ENCODE results near the gene SDK2. TPM values are rescaled to one million over a fixed set of nuclear protein-coding genes. Genes with fewer than 3 reads are reported as not detected.
A peak's percentile ranks its signal among the peaks of the same experiment; 100 is the strongest.

SDK2 gene
- polyA plus RNA-seq, 2 of the 4 experiments (the other 2 are of a cell fraction): 0.36 to 0.57 TPM

DNA sequence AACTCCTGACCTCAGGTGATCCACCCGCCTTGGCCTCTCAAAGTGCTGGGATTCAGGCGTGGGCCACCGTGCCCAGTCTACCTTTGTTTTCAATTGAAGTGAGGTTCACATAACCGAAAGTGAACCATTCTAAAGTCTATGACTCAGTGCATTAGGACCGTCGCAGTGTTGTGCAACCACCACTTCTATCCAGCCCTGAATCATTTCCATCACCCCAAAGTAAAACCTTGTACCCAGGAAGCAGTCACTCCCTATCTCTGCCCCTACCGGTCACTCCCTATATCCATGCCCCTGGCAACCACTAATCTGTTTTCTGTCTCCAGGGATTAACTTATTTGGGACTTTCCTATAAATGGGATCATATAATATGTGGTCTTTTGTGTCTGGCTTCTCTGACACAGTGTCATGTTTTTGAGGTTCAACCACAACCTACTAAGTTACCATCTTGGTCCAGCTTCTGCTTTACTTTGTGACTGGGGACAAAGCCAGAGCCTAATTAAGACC is 304.1 kb downstream of the SDK2 start (continued):
- TF ChIP-seq EHF (CRISPR knock-in tag; IDR thresholded peaks at IDR 0.05) (no peak), BCL3 (IDR thresholded peaks at IDR 0.05) (no peak), HOXA7 (CRISPR knock-in tag; IDR thresholded peaks at IDR 0.05) (no peak), PHF8 (IDR thresholded peaks at IDR 0.05; ENCODE audit: borderline replicate concordance, low read depth) (no peak), CBX2 (IDR thresholded peaks at IDR 0.05; ENCODE audit: borderline replicate concordance, low read depth) (no peak), GATA3 (IDR thresholded peaks at IDR 0.05; ENCODE audit: borderline replicate concordance) (no peak; the same call in 1 of the 2 replicates), RFX5 (IDR thresholded peaks at IDR 0.05) (peak; percentile 50; the same call in 1 of the 2 replicates), PBX3 (IDR thresholded peaks at IDR 0.05) (no peak), KDM5A (IDR thresholded peaks at IDR 0.05) (no peak), NFE2L2 (conservative IDR thresholded peaks at IDR 0.05; ENCODE audit: low read length) (no peak), KDM1A (IDR thresholded peaks at IDR 0.05; ENCODE audit: low read depth) (no peak), HOXB5 (CRISPR knock-in tag; IDR thresholded peaks at IDR 0.05) (no peak), EP300 (IDR thresholded peaks at IDR 0.05) (peak in 1 of 2 experiments; percentile 66; a peak in 1 of 5 replicates), RNF2 (IDR thresholded peaks at IDR 0.05; ENCODE audit: borderline replicate concordance, low read depth) (no peak), JUN (IDR thresholded peaks at IDR 0.05) (peak in 1 of 2 experiments; percentile 71; a peak in 2 of 5 replicates), CHD2 (IDR thresholded peaks at IDR 0.05; ENCODE audit: low read length, partially characterized antibody) (no peak), ESRRA (IDR thresholded peaks at IDR 0.05; ENCODE audit: borderline replicate concordance, low read length) (no peak), ZC3H11A (IDR thresholded peaks at IDR 0.05) (no peak), HEYL (CRISPR knock-in tag; IDR thresholded peaks at IDR 0.05) (no peak), POLR2AphosphoS2 (conservative IDR thresholded peaks at IDR 0.05; ENCODE audit: low read length) (no peak), CBX8 (IDR thresholded peaks at IDR 0.05) (no peak), RAD21 (conservative IDR thresholded peaks at IDR 0.05 in 1 of 2, IDR thresholded peaks at IDR 0.05 in 1 of 2) (peak; percentile 36 to 43; a peak in 3 of 5 replicates), FOSB (CRISPR knock-in tag; IDR thresholded peaks at IDR 0.05) (no peak), HDAC2 (IDR thresholded peaks at IDR 0.05) (no peak), CHD4 (IDR thresholded peaks at IDR 0.05; ENCODE audit: borderline replicate concordance) (no peak), BHLHE40 (IDR thresholded peaks at IDR 0.05; ENCODE audit: low read depth, low read length) (no peak), SREBF2 (IDR thresholded peaks at IDR 0.05) (no peak), NR3C1 (IDR thresholded peaks at IDR 0.05) (no peak), EHMT2 (IDR thresholded peaks at IDR 0.05; ENCODE audit: low read depth) (no peak; the same call in 1 of the 2 replicates), NPAS2 (CRISPR knock-in tag; IDR thresholded peaks at IDR 0.05; ENCODE audit: borderline replicate concordance) (no peak), MYC (IDR thresholded peaks at IDR 0.05; ENCODE audit: borderline replicate concordance, low read length) (no peak)
- TF ChIP-seq, protein P1, sequence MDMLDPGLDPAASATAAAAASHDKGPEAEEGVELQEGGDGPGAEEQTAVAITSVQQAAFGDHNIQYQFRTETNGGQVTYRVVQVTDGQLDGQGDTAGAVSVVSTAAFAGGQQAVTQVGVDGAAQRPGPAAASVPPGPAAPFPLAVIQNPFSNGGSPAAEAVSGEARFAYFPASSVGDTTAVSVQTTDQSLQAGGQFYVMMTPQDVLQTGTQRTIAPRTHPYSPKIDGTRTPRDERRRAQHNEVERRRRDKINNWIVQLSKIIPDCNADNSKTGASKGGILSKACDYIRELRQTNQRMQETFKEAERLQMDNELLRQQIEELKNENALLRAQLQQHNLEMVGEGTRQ (IDR thresholded peaks at IDR 0.05): no peak
- TF ChIP-seq, protein P2, sequence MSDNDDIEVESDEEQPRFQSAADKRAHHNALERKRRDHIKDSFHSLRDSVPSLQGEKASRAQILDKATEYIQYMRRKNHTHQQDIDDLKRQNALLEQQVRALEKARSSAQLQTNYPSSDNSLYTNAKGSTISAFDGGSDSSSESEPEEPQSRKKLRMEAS (IDR thresholded peaks at IDR 0.05): peak; percentile 58; the same call in 1 of the 2 replicates
- TF ChIP-seq, protein P3, sequence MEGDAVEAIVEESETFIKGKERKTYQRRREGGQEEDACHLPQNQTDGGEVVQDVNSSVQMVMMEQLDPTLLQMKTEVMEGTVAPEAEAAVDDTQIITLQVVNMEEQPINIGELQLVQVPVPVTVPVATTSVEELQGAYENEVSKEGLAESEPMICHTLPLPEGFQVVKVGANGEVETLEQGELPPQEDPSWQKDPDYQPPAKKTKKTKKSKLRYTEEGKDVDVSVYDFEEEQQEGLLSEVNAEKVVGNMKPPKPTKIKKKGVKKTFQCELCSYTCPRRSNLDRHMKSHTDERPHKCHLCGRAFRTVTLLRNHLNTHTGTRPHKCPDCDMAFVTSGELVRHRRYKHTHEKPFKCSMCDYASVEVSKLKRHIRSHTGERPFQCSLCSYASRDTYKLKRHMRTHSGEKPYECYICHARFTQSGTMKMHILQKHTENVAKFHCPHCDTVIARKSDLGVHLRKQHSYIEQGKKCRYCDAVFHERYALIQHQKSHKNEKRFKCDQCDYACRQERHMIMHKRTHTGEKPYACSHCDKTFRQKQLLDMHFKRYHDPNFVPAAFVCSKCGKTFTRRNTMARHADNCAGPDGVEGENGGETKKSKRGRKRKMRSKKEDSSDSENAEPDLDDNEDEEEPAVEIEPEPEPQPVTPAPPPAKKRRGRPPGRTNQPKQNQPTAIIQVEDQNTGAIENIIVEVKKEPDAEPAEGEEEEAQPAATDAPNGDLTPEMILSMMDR (IDR thresholded peaks at IDR 0.05): peak; percentile 30; the same call in 2 of the 3 replicates
- TF ChIP-seq, protein P4, sequence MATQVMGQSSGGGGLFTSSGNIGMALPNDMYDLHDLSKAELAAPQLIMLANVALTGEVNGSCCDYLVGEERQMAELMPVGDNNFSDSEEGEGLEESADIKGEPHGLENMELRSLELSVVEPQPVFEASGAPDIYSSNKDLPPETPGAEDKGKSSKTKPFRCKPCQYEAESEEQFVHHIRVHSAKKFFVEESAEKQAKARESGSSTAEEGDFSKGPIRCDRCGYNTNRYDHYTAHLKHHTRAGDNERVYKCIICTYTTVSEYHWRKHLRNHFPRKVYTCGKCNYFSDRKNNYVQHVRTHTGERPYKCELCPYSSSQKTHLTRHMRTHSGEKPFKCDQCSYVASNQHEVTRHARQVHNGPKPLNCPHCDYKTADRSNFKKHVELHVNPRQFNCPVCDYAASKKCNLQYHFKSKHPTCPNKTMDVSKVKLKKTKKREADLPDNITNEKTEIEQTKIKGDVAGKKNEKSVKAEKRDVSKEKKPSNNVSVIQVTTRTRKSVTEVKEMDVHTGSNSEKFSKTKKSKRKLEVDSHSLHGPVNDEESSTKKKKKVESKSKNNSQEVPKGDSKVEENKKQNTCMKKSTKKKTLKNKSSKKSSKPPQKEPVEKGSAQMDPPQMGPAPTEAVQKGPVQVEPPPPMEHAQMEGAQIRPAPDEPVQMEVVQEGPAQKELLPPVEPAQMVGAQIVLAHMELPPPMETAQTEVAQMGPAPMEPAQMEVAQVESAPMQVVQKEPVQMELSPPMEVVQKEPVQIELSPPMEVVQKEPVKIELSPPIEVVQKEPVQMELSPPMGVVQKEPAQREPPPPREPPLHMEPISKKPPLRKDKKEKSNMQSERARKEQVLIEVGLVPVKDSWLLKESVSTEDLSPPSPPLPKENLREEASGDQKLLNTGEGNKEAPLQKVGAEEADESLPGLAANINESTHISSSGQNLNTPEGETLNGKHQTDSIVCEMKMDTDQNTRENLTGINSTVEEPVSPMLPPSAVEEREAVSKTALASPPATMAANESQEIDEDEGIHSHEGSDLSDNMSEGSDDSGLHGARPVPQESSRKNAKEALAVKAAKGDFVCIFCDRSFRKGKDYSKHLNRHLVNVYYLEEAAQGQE (IDR thresholded peaks at IDR 0.05): no peak
- TF ChIP-seq, protein P5, sequence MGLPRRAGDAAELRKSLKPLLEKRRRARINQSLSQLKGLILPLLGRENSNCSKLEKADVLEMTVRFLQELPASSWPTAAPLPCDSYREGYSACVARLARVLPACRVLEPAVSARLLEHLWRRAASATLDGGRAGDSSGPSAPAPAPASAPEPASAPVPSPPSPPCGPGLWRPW (IDR thresholded peaks at IDR 0.05): peak; percentile 65; the same call in 1 of the 2 replicates

Data from A549 (cell line).